Mesothelial cell of epicardium (in vitro differentiated cells): ENCODE data around the gene RNF141. TPM values are rescaled to one million over a fixed set of nuclear protein-coding genes. Genes with fewer than 3 reads are reported as not detected.

ENCODE experiments used
- DNase-seq, 2 experiments: peaks; one replicate each; pipeline ENCODE4 v3.0.0; 2021; ENCODE audit warnings: low spot score in 2 of 2; ENCODE audit not compliant: unreplicated experiment in 2 of 2
- H3K27ac Mint-ChIP-seq: 2 replicates; pipeline ENCODE4 v1.8.0; 2021; ENCODE audit warnings: mixed read lengths
- H3K27me3 Mint-ChIP-seq: 2 replicates; pipeline ENCODE4 v1.8.0; 2021; ENCODE audit warnings: low read depth, mixed read lengths
- H3K36me3 Mint-ChIP-seq: 2 replicates; pipeline ENCODE4 v1.8.0; 2021; ENCODE audit warnings: mixed read lengths
- H3K4me1 Mint-ChIP-seq: 2 replicates; pipeline ENCODE4 v1.8.0; 2021; ENCODE audit warnings: mixed read lengths
- H3K4me3 Mint-ChIP-seq: 2 replicates; pipeline ENCODE4 v1.8.0; 2021; ENCODE audit warnings: mild to moderate bottlenecking, moderate library complexity, mixed read lengths
- H3K9me3 Mint-ChIP-seq: 2 replicates; pipeline ENCODE4 v1.8.0; 2021; ENCODE audit warnings: mixed read lengths
- total RNA-seq: library from RNA; stranded (reverse); gene quantifications from 3 replicates; pipeline ENCODE4 v1.2.1, GENCODE V29; 2021
- TF ChIP-seq, protein P1 (sequence below): fragments of 200-600 bp; sonication (generic); IDR thresholded peaks from one replicate; pipeline ENCODE4 v1.5.0; 2021; ENCODE audit warnings: antibody characterized with exemption; ENCODE audit not compliant: unreplicated experiment

Gene RNF141
- total RNA-seq, 1 donor from 2014 or later = 24.9 TPM

DNA sequence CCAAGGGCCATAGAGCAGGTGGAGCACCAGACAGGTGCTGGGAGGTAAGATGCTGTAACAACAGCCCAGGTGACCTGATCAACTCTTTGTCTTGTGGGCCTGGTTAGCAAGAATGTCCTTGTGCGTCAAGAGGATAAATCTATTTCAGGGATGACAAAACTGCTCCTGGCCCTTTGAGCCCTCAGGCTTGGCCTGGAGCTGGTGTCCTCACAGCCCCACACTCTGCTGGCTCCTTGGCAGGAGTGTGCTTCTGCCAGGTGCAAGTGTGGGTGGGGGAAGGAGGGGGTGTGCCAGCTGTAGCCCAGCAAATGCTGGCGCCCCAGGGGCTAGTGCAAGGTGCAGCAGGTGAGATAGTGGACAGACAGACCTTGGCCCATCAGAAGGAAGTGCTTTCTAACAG lies 66.4 kb downstream of the RNF141 start:
- Mint-ChIP-seq H3K36me3 (peaks cover 2% of the 10 kb centered on the region), H3K27ac (no peak overlapping the region), H3K9me3 (peaks cover 17% of the 10 kb centered on the region), H3K4me1 (no peaks in the 10 kb centered on the region), H3K4me3 (no peak overlapping the region), H3K27me3 (no peaks in the 10 kb centered on the region)
- DNase-seq = no peak
- TF ChIP-seq, protein P1, sequence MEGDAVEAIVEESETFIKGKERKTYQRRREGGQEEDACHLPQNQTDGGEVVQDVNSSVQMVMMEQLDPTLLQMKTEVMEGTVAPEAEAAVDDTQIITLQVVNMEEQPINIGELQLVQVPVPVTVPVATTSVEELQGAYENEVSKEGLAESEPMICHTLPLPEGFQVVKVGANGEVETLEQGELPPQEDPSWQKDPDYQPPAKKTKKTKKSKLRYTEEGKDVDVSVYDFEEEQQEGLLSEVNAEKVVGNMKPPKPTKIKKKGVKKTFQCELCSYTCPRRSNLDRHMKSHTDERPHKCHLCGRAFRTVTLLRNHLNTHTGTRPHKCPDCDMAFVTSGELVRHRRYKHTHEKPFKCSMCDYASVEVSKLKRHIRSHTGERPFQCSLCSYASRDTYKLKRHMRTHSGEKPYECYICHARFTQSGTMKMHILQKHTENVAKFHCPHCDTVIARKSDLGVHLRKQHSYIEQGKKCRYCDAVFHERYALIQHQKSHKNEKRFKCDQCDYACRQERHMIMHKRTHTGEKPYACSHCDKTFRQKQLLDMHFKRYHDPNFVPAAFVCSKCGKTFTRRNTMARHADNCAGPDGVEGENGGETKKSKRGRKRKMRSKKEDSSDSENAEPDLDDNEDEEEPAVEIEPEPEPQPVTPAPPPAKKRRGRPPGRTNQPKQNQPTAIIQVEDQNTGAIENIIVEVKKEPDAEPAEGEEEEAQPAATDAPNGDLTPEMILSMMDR = no peak

DNA sequence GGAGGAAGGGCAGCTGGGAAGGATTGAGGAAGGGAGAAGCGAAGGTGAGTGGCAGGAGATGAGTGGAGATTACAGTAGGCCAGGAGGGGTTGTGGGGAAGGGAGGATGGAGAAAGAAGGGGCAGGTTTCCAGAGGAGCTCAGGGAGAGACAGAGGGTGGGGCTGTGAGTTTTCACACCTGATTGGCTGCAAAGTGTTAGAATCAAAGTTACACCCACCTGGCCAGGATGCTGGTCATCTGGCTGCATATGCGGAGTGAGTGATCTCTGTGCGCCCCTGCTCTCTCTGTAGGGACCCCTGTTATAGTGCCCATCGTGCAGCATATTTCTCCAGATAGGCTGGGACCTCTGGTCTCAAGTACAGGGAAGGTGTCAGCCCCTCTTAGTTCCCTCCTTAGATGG lies 67.6 kb downstream of the RNF141 start:
- DNase-seq = no peak
- no peak overlapping the region for H3K27ac Mint-ChIP-seq
- H3K36me3 Mint-ChIP-seq = peaks cover 11% of the 10 kb centered on the region

DNA sequence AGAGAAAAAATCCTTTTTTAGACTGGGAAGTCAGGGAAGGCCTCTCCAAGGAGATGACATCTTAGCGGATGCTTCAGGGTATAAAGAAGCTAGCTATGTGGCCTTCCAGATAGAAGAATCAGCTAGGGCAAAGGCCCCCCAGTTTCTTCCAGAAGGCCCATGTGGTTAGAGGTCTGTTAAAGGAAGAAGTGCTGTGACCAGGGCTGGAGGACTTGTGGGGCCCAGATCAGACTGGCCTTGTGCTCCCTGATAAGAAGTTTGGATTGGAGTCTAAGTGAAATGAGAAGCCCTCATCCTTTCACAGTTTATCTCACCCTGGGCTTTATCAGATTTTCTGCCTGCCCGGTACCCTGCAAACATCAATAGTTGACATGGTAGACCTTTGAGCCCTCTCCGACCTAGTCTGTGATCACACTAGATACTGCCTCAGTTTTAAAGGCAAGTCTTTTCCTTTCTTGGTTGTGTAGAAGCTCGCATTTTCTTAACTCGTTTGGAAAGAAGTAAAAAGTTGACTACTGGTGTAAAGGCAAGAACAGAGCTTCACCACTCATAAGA lies 78.2 kb downstream of the RNF141 start:
- Mint-ChIP-seq H3K27me3 (no peaks in the 10 kb centered on the region), H3K4me3 (no peak overlapping the region), H3K27ac (no peak overlapping the region)

More for the DNA sequence above, 67.6 kb downstream of the RNF141 start:
- H3K27me3 Mint-ChIP-seq = no peaks in the 10 kb centered on the region
- H3K4me3 Mint-ChIP-seq = no peak overlapping the region
- TF ChIP-seq, protein P1 = no peak
- no peaks in the 10 kb centered on the region for H3K4me1 Mint-ChIP-seq
- H3K9me3 Mint-ChIP-seq = peaks cover 28% of the 10 kb centered on the region

More for the DNA sequence above, 78.2 kb downstream of the RNF141 start:
- H3K9me3 Mint-ChIP-seq = peaks cover 10% of the 10 kb centered on the region
- H3K36me3 Mint-ChIP-seq = peaks cover 17% of the 10 kb centered on the region
- TF ChIP-seq, protein P1 = no peak
- no peak for DNase-seq
- H3K4me1 Mint-ChIP-seq = peaks cover 10% of the 10 kb centered on the region

Other genes starting within 250 kb of the RNF141 start
- gene SBF2, start 247.0 kb downstream of the RNF141 start, total RNA-seq = 44.7 to 58.4 TPM (median 53.1 TPM) in 3 replicates
- gene ADM, start 236.1 kb downstream of the RNF141 start, total RNA-seq = 12.8 to 13.8 TPM (median 13.3 TPM) in 3 replicates
- 6.8 to 7.5 TPM (median 7.5 TPM) in 3 replicates for gene AMPD3, start 85.9 kb downstream of the RNF141 start, total RNA-seq
- gene LYVE1, start 27.5 kb upstream of the RNF141 start, total RNA-seq = 0.13 to 0.25 TPM (median 0.18 TPM) in 3 replicates
- gene IRAG1, start 152.6 kb upstream of the RNF141 start, total RNA-seq = 13.1 to 13.8 TPM (median 13.6 TPM) in 3 replicates
- gene CTR9, start 210.1 kb upstream of the RNF141 start, total RNA-seq = 33.2 to 38.3 TPM (median 34.5 TPM) in 3 replicates